Testis (tissue), 2 donors: ENCODE results near the gene BCAS3.

Source experiments
- POLR2A ChIP-seq: fragments of 450-650 bp; IDR thresholded peaks from one replicate; pipeline ENCODE4 v1.6.1; 2017; ENCODE audit warnings: antibody characterized with exemption, mild to moderate bottlenecking, moderate library complexity
- TF ChIP-seq, protein P1 (sequence below), 3 experiments: fragments of 450-650 bp in 2 of 3; fragments of 200-600 bp in 1 of 3; sonication (generic) in 1 of 3; IDR thresholded peaks; one replicate each; pipeline ENCODE4 v1.5.1; 2016 to 2019; ENCODE audit warnings: antibody characterized with exemption in 3 of 3, mild to moderate bottlenecking in 2 of 3, moderate library complexity in 1 of 3

DNA sequence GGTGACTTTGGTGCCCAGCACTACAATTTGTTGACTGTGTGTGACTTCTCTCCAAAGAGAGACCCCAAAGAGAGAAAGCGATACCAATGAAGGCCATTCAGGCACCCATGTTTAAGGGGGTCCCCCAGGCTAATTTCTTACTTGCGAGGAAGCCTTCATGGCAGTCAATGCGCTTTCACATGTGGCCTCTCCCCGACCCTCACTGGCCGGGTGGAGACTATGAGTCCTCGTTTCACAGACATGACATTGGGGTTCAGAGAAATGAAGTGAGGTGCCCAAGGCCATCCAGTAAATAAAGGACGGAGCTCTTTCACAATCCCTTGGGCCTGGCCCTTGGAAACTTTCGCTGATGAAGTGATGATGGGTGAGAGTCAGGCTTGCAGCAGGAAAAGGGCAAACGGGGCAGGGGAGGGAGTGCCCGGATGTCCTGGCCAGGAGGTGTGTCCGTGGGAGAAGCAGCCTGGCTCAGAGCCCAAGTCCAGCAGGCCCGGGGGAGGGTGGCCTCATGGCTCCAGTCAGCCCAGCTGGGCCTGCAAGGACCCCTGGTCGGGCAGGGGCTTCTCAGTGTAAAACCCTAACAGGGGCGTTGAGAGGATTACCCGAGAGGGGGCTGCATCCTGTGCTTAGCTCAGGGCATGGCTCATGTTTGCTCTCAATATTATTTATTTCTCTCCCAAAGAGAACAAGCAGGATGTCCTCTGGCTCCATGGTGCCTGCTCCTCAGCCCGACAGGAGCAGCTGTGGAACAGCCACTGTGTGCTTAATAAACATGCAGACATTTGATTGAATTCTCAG lies 736.7 kb downstream of the BCAS3 start:
- TF ChIP-seq POLR2A: no peak
- TF ChIP-seq, protein P1, sequence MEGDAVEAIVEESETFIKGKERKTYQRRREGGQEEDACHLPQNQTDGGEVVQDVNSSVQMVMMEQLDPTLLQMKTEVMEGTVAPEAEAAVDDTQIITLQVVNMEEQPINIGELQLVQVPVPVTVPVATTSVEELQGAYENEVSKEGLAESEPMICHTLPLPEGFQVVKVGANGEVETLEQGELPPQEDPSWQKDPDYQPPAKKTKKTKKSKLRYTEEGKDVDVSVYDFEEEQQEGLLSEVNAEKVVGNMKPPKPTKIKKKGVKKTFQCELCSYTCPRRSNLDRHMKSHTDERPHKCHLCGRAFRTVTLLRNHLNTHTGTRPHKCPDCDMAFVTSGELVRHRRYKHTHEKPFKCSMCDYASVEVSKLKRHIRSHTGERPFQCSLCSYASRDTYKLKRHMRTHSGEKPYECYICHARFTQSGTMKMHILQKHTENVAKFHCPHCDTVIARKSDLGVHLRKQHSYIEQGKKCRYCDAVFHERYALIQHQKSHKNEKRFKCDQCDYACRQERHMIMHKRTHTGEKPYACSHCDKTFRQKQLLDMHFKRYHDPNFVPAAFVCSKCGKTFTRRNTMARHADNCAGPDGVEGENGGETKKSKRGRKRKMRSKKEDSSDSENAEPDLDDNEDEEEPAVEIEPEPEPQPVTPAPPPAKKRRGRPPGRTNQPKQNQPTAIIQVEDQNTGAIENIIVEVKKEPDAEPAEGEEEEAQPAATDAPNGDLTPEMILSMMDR (IDR thresholded peaks at IDR 0.05): no peak
